HepG2 (cell line): ENCODE results near the gene PRSS33. TPM values are rescaled to one million over a fixed set of nuclear protein-coding genes. Genes with fewer than 3 reads are reported as not detected.
A peak's percentile ranks its signal among the peaks of the same experiment; 100 is the strongest.

Experiments used
- ATAC-seq: fragments of 200-7000 bp; cut with Tn5 transposase; 3 replicates; pipeline ENCODE4 v1.9.1; 2020; ENCODE audit warnings: mild to moderate bottlenecking, moderate library complexity
- BruUV-seq: library from RNA; stranded (reverse); fragments of 400-500 nt; replicated peaks from 2 replicates; lab custom pipeline; 2021; lab: Mats Ljungman, UMichigan
- CTCF ChIA-PET: fragments of 300-600 bp; formaldehyde crosslinking; extraction: SDS; loops from one replicate; lab custom pipeline; 2021; ENCODE audit warnings: low total read pairs, inconsistent platforms, low intra/inter-chr PET ratio; lab: Yijun Ruan, JAX
- POLR2A ChIA-PET: fragments of 350-600 bp; sonication (Branson Sonifier 250); formaldehyde crosslinking; loops from one replicate; lab custom pipeline; 2020; ENCODE audit warnings: antibody characterized with exemption, inconsistent platforms; lab: Yijun Ruan, JAX
- DNase-seq: peaks from one replicate; pipeline ENCODE4 v3.0.0-alpha.2; 2015; ENCODE audit warnings: low spot score
- FAIRE-seq: peaks from 3 replicates; lab custom pipeline; 2011; peaks lifted over from hg19 to GRCh38; lab: Jason Lieb, UNC
- H2AFZ ChIP-seq: one replicate; pipeline ENCODE4 v1.6.1; 2011; ENCODE audit warnings: low read length, inconsistent platforms
- H3K27ac ChIP-seq: fragments of 300-600 bp; 3 replicates; pipeline ENCODE4 v1.8.0; 2011; ENCODE audit warnings: mixed run types, mild to moderate bottlenecking, mixed read lengths, low read length, inconsistent platforms; ENCODE audit not compliant: insufficient read depth; ENCODE audit errors: extremely low read length
- H3K27me3 ChIP-seq, 2 experiments: fragments of 200-600 bp in 1 of 2; 2 replicates in 1 of 2; 3 replicates in 1 of 2; pipeline versions ENCODE4 v1.6.0 to v1.8.0; 2011; ENCODE audit warnings: low read length in 2 of 2, mild to moderate bottlenecking in 2 of 2, moderate library complexity in 2 of 2, inconsistent platforms in 1 of 2; ENCODE audit not compliant: insufficient read depth in 2 of 2, control insufficient read depth in 1 of 2
- H3K36me3 ChIP-seq, 2 experiments: fragments of 200-600 bp in 1 of 2; replicated peaks in 1 of 2; 2 replicates in 1 of 2; 3 replicates in 1 of 2; pipeline versions ENCODE4 v1.5.1 to v1.8.0; 2011; ENCODE audit warnings: low read length in 2 of 2, inconsistent platforms in 1 of 2; ENCODE audit not compliant: insufficient read depth in 2 of 2, control insufficient read depth in 1 of 2
- H3K4me1 ChIP-seq: 2 replicates; pipeline ENCODE4 v1.5.1; 2012; ENCODE audit warnings: low read length, inconsistent platforms; ENCODE audit not compliant: insufficient read depth
- H3K4me2 ChIP-seq: 2 replicates; pipeline ENCODE4 v1.6.0; 2011; ENCODE audit warnings: low read depth, low read length, inconsistent platforms
- H3K4me3 ChIP-seq, 3 experiments: fragments of 200-600 bp in 1 of 3; sonication (generic), shearing (Covaris generic) in 1 of 3; replicated peaks in 1 of 3; 2 replicates each; pipeline ENCODE4 v1.5.1; 2011 to 2016; ENCODE audit warnings: low read length in 3 of 3, inconsistent platforms in 2 of 3, low read depth in 2 of 3, mild to moderate bottlenecking in 2 of 3, control low read depth in 1 of 3, mixed read lengths in 1 of 3; ENCODE audit not compliant: insufficient read depth in 1 of 3
- H3K79me2 ChIP-seq: one replicate; pipeline ENCODE4 v1.6.1; 2011; ENCODE audit warnings: low read length, inconsistent platforms; ENCODE audit not compliant: insufficient read depth
- H3K9ac ChIP-seq: 2 replicates; pipeline ENCODE4 v1.6.0; 2011; ENCODE audit warnings: mild to moderate bottlenecking, low read depth, low read length, inconsistent platforms; ENCODE audit not compliant: insufficient read depth
- H3K9me3 ChIP-seq: 2 replicates; pipeline ENCODE4 v1.5.1; 2012; ENCODE audit warnings: mild to moderate bottlenecking, low read length
- H4K20me1 ChIP-seq: 2 replicates; pipeline ENCODE4 v1.6.0; 2011; ENCODE audit warnings: inconsistent platforms, mild to moderate bottlenecking, low read length, moderate library complexity; ENCODE audit not compliant: insufficient read depth
- JUN ChIP-seq: sonication (generic); formaldehyde crosslinking; IDR thresholded peaks from 2 replicates; pipeline ENCODE4 v1.4.0; 2020; ENCODE audit warnings: mild to moderate bottlenecking, missing genetic modification reagents
- RAD51 ChIP-seq: fragments of 450-650 bp; IDR thresholded peaks from 2 replicates; pipeline ENCODE4 v1.6.1; 2016; ENCODE audit warnings: borderline replicate concordance
- RBFOX2 ChIP-seq: fragments of 200-400 bp; formaldehyde crosslinking; IDR thresholded peaks from 2 replicates; pipeline ENCODE4 v1.6.1; 2017; ENCODE audit warnings: low read depth, mild to moderate bottlenecking, low read length
- RBM22 ChIP-seq: fragments of 200-400 bp; formaldehyde crosslinking; optimal IDR thresholded peaks from 2 replicates; pipeline ENCODE3; 2017; ENCODE audit warnings: mild to moderate bottlenecking, low read length, moderate library complexity
- RFX3 ChIP-seq: IDR thresholded peaks from 2 replicates; pipeline ENCODE4 v1.6.1; 2016; ENCODE audit warnings: missing biosample characterization, missing genetic modification reagents
- SOX5 ChIP-seq: IDR thresholded peaks from 2 replicates; pipeline ENCODE4 v1.6.1; 2016; ENCODE audit warnings: borderline replicate concordance
- SRSF1 ChIP-seq: fragments of 200-400 bp; formaldehyde crosslinking; optimal IDR thresholded peaks from 2 replicates; pipeline ENCODE3; 2017; ENCODE audit warnings: mild to moderate bottlenecking, low read depth, low read length, moderate library complexity
- ZKSCAN1 ChIP-seq: fragments of 150-350 bp; IDR thresholded peaks from 2 replicates; pipeline ENCODE4 v1.6.1; 2014; ENCODE audit warnings: low read length
- ZNF331 ChIP-seq: sonication (generic); formaldehyde crosslinking; IDR thresholded peaks from 2 replicates; pipeline ENCODE4 v1.4.0; 2020; ENCODE audit warnings: missing genetic modification reagents
- WGBS: methylation state at CpG from one replicate; pipeline ENCODE4 v1.1.6; 2017; ENCODE audit warnings: low lambda C conversion rate; 5-methylcytosine and 5-hydroxymethylcytosine counted together
- in situ Hi-C: cut with HindIII; loops from 2 replicates; pipeline ENCODE4 v1.10.0; 2017; ENCODE audit warnings: low pct_unique_long_range_greater_than_20kb; ENCODE audit not compliant: extremely low pct_ligation_motif_present
- intact Hi-C: fragments of 100-400 bp; cut with micrococcal nuclease; formaldehyde crosslinking; loops from one replicate; pipeline ENCODE4 v1.10.0; 2022; ENCODE audit not compliant: unreplicated experiment
- polyA plus RNA-seq, 8 experiments: library from polyadenylated mRNA; depleted of rRNA in 3 of 8; stranded (reverse) in 7 of 8; unstranded in 1 of 8; fragments of >200 nt; fragmentation: Illumina TruSeq in 4 of 8; extraction: Trizol in 4 of 8; gene quantifications; 2 replicates each; pipeline versions ENCODE4 v1.2.1 to v1.2.3, GENCODE V29; 2011 to 2016; ENCODE audit warnings: low read depth in 4 of 8, missing spikeins in 1 of 8, mixed read lengths in 1 of 8; ENCODE audit not compliant: insufficient read depth in 1 of 8
- total RNA-seq, 5 experiments: library from RNA; depleted of rRNA; stranded (reverse); fragments of >200 nt; fragmentation: Illumina TruSeq; extraction: Trizol; gene quantifications; 2 replicates each; pipeline ENCODE4 v1.2.3, GENCODE V29; 2016; ENCODE audit warnings: low read depth in 1 of 5
- TF ChIP-seq, protein P1 (sequence below): sonication (generic); formaldehyde crosslinking; IDR thresholded peaks from 2 replicates; pipeline ENCODE4 v1.5.1; 2020; ENCODE audit warnings: mild to moderate bottlenecking, moderate library complexity, missing genetic modification reagents
- TF ChIP-seq, protein P2 (sequence below): sonication (generic); formaldehyde crosslinking; IDR thresholded peaks from 2 replicates; pipeline ENCODE4 v1.8.0; 2022; ENCODE audit warnings: mild to moderate bottlenecking, missing genetic modification reagents
- TF ChIP-seq, protein P3 (sequence below): sonication (generic); formaldehyde crosslinking; IDR thresholded peaks from 2 replicates; pipeline ENCODE4 v1.9.0; 2022; ENCODE audit warnings: missing genetic modification reagents, mild to moderate bottlenecking, borderline replicate concordance

The PRSS33 gene
- total and polyA plus RNA-seq, 2 of the 13 experiments (the other 11 are each of a cell fraction or from before 2014, with no cell fraction given): not detected

DNA sequence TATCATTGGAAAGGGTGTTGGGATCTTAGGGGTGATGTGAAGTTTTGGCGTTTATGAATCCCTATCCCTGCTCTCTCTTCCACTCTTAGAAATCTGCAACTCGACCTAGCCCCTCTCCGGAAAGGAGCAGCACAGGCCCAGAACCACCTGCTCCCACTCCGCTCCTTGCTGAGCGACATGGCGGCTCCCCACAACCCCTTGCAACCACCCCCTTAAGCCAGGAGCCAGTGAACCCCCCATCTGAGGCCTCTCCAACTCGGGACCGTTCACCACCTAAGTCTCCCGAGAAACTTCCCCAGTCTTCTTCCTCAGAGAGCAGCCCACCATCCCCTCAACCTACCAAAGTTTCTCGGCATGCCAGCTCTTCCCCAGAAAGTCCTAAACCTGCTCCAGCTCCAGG lies 25.9 kb downstream of the PRSS33 start:
- Histone ChIP-seq H3K9me3 (no peaks in the 10 kb centered on the region), H3K4me3 (no peak overlapping the region), H4K20me1 (peaks cover 28% of the 10 kb centered on the region), H3K4me2 (no peak overlapping the region), H3K4me1 (peaks cover 4% of the 10 kb centered on the region), H2AFZ (no peak overlapping the region), H3K36me3 (peaks cover 46 to 98% of the 10 kb centered on the region in 2 experiments), H3K79me2 (peaks cover 50% of the 10 kb centered on the region), H3K9ac (no peak overlapping the region), H3K27ac (no peak overlapping the region), H3K27me3 (no peaks in the 10 kb centered on the region)
- CTCF ChIA-PET: no interaction called here
- BruUV-seq: no TSS peak
- intact Hi-C loops (no loop called here), in situ Hi-C loops (no loop called here)
- POLR2A ChIA-PET: interaction anchor here (0.8 kb wide), 1 partner anchor 9 kb away, joined by 4 read pairs; the partner anchor contains the start of gene SRRM2
- ATAC-seq: no peak
- FAIRE-seq: no peak
- WGBS: 97% methylated on average over 10 of the region's 10 CpGs
- no peak for DNase-seq
- TF ChIP-seq ZNF331 (no peak), RBFOX2 (0 out of 2 replicates have a peak, but pooled peaks have one; percentile 2)
- TF ChIP-seq, protein P1, sequence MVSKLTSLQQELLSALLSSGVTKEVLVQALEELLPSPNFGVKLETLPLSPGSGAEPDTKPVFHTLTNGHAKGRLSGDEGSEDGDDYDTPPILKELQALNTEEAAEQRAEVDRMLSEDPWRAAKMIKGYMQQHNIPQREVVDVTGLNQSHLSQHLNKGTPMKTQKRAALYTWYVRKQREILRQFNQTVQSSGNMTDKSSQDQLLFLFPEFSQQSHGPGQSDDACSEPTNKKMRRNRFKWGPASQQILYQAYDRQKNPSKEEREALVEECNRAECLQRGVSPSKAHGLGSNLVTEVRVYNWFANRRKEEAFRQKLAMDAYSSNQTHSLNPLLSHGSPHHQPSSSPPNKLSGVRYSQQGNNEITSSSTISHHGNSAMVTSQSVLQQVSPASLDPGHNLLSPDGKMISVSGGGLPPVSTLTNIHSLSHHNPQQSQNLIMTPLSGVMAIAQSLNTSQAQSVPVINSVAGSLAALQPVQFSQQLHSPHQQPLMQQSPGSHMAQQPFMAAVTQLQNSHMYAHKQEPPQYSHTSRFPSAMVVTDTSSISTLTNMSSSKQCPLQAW: no peak

DNA sequence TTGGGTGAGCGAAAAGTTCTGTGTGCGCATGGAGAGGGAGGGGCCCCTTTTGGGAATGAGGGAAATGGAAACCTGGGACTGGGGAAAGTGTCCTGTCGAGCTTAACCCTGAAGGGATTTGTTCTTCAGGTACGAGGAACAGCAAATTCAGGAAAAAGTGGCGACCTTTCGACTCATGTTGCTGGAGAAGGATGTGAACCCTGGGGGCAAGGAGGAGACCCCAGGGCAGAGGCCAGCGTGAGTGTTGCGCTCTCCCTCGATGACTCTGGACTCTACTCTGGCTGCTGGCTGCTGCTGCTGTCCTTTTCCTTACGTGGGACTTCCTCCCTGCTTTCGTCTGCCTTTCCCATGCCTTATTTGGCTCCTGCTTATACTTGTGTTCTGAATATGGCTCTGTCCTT lies 30.0 kb downstream of the PRSS33 start:
- Histone ChIP-seq H3K79me2 (peaks cover 72% of the 10 kb centered on the region), H3K36me3 (peaks cover 32 to 62% of the 10 kb centered on the region in 2 experiments), H4K20me1 (peaks cover 56% of the 10 kb centered on the region), H3K9me3 (no peaks in the 10 kb centered on the region), H2AFZ (no peak overlapping the region), H3K27ac (no peak overlapping the region), H3K27me3 (no peaks in the 10 kb centered on the region; a peak in 1 of 5 replicates), H3K4me3 (no peak overlapping the region), H3K4me2 (no peak overlapping the region), H3K9ac (no peak overlapping the region), H3K4me1 (peaks cover 27% of the 10 kb centered on the region)
- intact Hi-C loops (no loop called here), in situ Hi-C loops (no loop called here)
- no TSS peak for BruUV-seq
- no peak for ATAC-seq
- CTCF ChIA-PET: no interaction called here
- DNase-seq: no peak
- FAIRE-seq: no peak
- POLR2A ChIA-PET: interaction anchor here (0.7 kb wide), 1 partner anchor 19 kb away, joined by 3 read pairs; no protein-coding TSS in a partner anchor
- TF ChIP-seq JUN (CRISPR knock-in tag) (no peak), RAD51 (no peak), ZKSCAN1 (no peak), RBM22 (peak; percentile 37), SOX5 (no peak), RFX3 (CRISPR knock-in tag) (no peak), SRSF1 (no peak)
- TF ChIP-seq, protein P2, sequence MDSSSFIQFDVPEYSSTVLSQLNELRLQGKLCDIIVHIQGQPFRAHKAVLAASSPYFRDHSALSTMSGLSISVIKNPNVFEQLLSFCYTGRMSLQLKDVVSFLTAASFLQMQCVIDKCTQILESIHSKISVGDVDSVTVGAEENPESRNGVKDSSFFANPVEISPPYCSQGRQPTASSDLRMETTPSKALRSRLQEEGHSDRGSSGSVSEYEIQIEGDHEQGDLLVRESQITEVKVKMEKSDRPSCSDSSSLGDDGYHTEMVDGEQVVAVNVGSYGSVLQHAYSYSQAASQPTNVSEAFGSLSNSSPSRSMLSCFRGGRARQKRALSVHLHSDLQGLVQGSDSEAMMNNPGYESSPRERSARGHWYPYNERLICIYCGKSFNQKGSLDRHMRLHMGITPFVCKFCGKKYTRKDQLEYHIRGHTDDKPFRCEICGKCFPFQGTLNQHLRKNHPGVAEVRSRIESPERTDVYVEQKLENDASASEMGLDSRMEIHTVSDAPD (CRISPR knock-in tag): no peak
- TF ChIP-seq, protein P3, sequence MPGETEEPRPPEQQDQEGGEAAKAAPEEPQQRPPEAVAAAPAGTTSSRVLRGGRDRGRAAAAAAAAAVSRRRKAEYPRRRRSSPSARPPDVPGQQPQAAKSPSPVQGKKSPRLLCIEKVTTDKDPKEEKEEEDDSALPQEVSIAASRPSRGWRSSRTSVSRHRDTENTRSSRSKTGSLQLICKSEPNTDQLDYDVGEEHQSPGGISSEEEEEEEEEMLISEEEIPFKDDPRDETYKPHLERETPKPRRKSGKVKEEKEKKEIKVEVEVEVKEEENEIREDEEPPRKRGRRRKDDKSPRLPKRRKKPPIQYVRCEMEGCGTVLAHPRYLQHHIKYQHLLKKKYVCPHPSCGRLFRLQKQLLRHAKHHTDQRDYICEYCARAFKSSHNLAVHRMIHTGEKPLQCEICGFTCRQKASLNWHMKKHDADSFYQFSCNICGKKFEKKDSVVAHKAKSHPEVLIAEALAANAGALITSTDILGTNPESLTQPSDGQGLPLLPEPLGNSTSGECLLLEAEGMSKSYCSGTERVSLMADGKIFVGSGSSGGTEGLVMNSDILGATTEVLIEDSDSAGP: no peak
- 96% methylated on average over 11 of the region's 11 CpGs for WGBS
